Activated CD4-positive, alpha-beta T cell treated with anti-CD3 and anti-CD28 coated beads, Interleukin-2, amount 10 ng/mL, durations not matched to agents 7 days and 5 days (primary cell): ENCODE measurements around the gene HNRNPUL1. TPM values are rescaled to one million over a fixed set of nuclear protein-coding genes. Genes with fewer than 3 reads are reported as not detected.

Experiments used
- CTCF ChIA-PET: fragments of 350-600 bp; sonication (Branson Sonifier 250); formaldehyde crosslinking; loops from one replicate; lab custom pipeline; 2021; ENCODE audit warnings: antibody characterized with exemption; lab: Charles Lee
- POLR2A ChIA-PET: fragments of 350-600 bp; sonication (Branson Sonifier 250); formaldehyde crosslinking; loops from one replicate; lab custom pipeline; 2021; ENCODE audit warnings: antibody characterized with exemption; lab: Charles Lee
- DNase-seq: peaks from one replicate; pipeline ENCODE4 v3.0.0-alpha.2; 2020
- H3K27ac Mint-ChIP-seq: one replicate; pipeline ENCODE4 v1.8.0; 2021; ENCODE audit warnings: mild to moderate bottlenecking, moderate library complexity, mixed read lengths
- H3K27me3 Mint-ChIP-seq: one replicate; pipeline ENCODE4 v1.8.0; 2021; ENCODE audit warnings: mixed read lengths
- H3K36me3 Mint-ChIP-seq: one replicate; pipeline ENCODE4 v1.8.0; 2021; ENCODE audit warnings: low read depth, mixed read lengths
- H3K4me1 Mint-ChIP-seq: one replicate; pipeline ENCODE4 v1.8.0; 2021; ENCODE audit warnings: mixed read lengths
- H3K4me3 Mint-ChIP-seq: one replicate; pipeline ENCODE4 v1.8.0; 2021; ENCODE audit warnings: mild to moderate bottlenecking, moderate library complexity, mixed read lengths
- H3K9me3 Mint-ChIP-seq: one replicate; pipeline ENCODE4 v1.8.0; 2021; ENCODE audit warnings: mixed read lengths
- total RNA-seq, 2 experiments: library from RNA; stranded (reverse); gene quantifications; one replicate each; pipeline ENCODE4 v1.2.3, GENCODE V29; 2021

Gene HNRNPUL1
- total RNA-seq, 2 experiments from 2014 or later = 333 to 348 TPM

- Mint-ChIP-seq H3K4me1 (peaks cover 89% of the 10 kb centered on the region), H3K4me3 (peak overlapping the region; percentile 94), H3K27me3 (no peaks in the 10 kb centered on the region), H3K9me3 (no peaks in the 10 kb centered on the region), H3K36me3 (peaks cover 64% of the 10 kb centered on the region), H3K27ac (peak overlapping the region; percentile 99)
- DNase-seq = peak; percentile 30
- CTCF ChIA-PET = interaction anchor here (0.6 to 5.2 kb wide), 10 partner anchors 9 to 135 kb away, joined by 3 to 40 read pairs (median 3); partner anchors contain the start of gene HNRNPUL1
- POLR2A ChIA-PET = interaction anchor here (0.7 kb wide), 1 partner anchor 45 kb away, joined by 3 read pairs; no protein-coding TSS in a partner anchor
Observed at GRCh38 chr19:41307090-41307875, 43.1 kb downstream of the HNRNPUL1 start.

GRCh38 chr19:41307954-41308449, 43.8 kb downstream of the HNRNPUL1 start:
- DNase-seq = no peak
- Mint-ChIP-seq H3K4me1 (peaks cover 87% of the 10 kb centered on the region), H3K4me3 (peak overlapping the region; percentile 94), H3K27ac (peak overlapping the region; percentile 99), H3K9me3 (no peaks in the 10 kb centered on the region), H3K36me3 (peaks cover 62% of the 10 kb centered on the region), H3K27me3 (no peaks in the 10 kb centered on the region)
- POLR2A ChIA-PET = no interaction called here
- CTCF ChIA-PET = interaction anchor here (0.6 to 5.2 kb wide), 17 partner anchors 7 to 399 kb away, joined by 3 to 40 read pairs (median 3); partner anchors contain the start of gene HNRNPUL1

GRCh38 chr19:41308450-41309179, 44.4 kb downstream of the HNRNPUL1 start:
- CTCF ChIA-PET = interaction anchor here (0.6 to 5.2 kb wide), 19 partner anchors 8 to 954 kb away, joined by 3 to 40 read pairs (median 3); partner anchors contain the start of gene HNRNPUL1
- H3K36me3 Mint-ChIP-seq = peaks cover 62% of the 10 kb centered on the region
- peak overlapping the region; percentile 94 for H3K4me3 Mint-ChIP-seq

GRCh38 chr19:41309180-41310032, 45.2 kb downstream of the HNRNPUL1 start:
- H3K27me3 Mint-ChIP-seq = no peaks in the 10 kb centered on the region
- no peak for DNase-seq
- H3K36me3 Mint-ChIP-seq = peaks cover 59% of the 10 kb centered on the region
- ChIA-PET CTCF (interaction anchor here (0.6 to 5.2 kb wide), 16 partner anchors 9 to 953 kb away, joined by 3 to 40 read pairs (median 3); partner anchors contain the start of gene HNRNPUL1), POLR2A (no interaction called here)
- peak overlapping the region; percentile 94 for H3K4me3 Mint-ChIP-seq
- peaks cover 80% of the 10 kb centered on the region for H3K4me1 Mint-ChIP-seq
- no peaks in the 10 kb centered on the region for H3K9me3 Mint-ChIP-seq
- H3K27ac Mint-ChIP-seq = peak overlapping the region; percentile 99

More at GRCh38 chr19:41308450-41309179, 44.4 kb downstream of the HNRNPUL1 start:
- Mint-ChIP-seq H3K27me3 (no peaks in the 10 kb centered on the region), H3K4me1 (peaks cover 87% of the 10 kb centered on the region), H3K9me3 (no peaks in the 10 kb centered on the region), H3K27ac (peak overlapping the region; percentile 99)
- POLR2A ChIA-PET = no interaction called here
- DNase-seq = peak; percentile 93

- Mint-ChIP-seq H3K9me3 (no peaks in the 10 kb centered on the region), H3K36me3 (peaks cover 53% of the 10 kb centered on the region), H3K27ac (peak within 1 kb of the TSS; percentile 99), H3K27me3 (no peaks in the 10 kb centered on the region), H3K4me3 (peak within 1 kb of the TSS; percentile 94), H3K4me1 (peaks cover 71% of the 10 kb centered on the region)
- ChIA-PET CTCF (interaction anchor here (1.7 kb wide), 1 partner anchor 10 kb away, joined by 4 read pairs; no protein-coding TSS in a partner anchor), POLR2A (no interaction called here)
- DNase-seq = peak; percentile 90
Observed at GRCh38 chr19:41310033-41310831, 46.1 kb downstream of the HNRNPUL1 start, which contains the start of gene CCDC97. TSS of gene CCDC97 (plus strand) at chr19:41310172. CDS start at chr19:41310311, 139 bp downstream.

GRCh38 chr19:41311072-41311471, 46.9 kb downstream of the HNRNPUL1 start:
- Mint-ChIP-seq H3K9me3 (no peaks in the 10 kb centered on the region), H3K27me3 (no peaks in the 10 kb centered on the region), H3K36me3 (peaks cover 48% of the 10 kb centered on the region), H3K4me3 (peak overlapping the region; percentile 94), H3K4me1 (peaks cover 66% of the 10 kb centered on the region), H3K27ac (no peak overlapping the region)
- CTCF ChIA-PET = interaction anchor here (1.0 kb wide), 1 partner anchor 22 kb away, joined by 3 read pairs; no protein-coding TSS in a partner anchor
- no peak for DNase-seq
- POLR2A ChIA-PET = no interaction called here

- Mint-ChIP-seq H3K27me3 (no peaks in the 10 kb centered on the region), H3K4me1 (peaks cover 63% of the 10 kb centered on the region), H3K9me3 (no peaks in the 10 kb centered on the region), H3K27ac (peak overlapping the region; percentile 37), H3K4me3 (peak overlapping the region; percentile 94), H3K36me3 (peaks cover 50% of the 10 kb centered on the region)
- POLR2A ChIA-PET = no interaction called here
- CTCF ChIA-PET = interaction anchor here (0.6 to 1.0 kb wide), 2 partner anchors 23 to 46 kb away, joined by 3 to 4 read pairs; no protein-coding TSS in a partner anchor
- no peak for DNase-seq
Observed at GRCh38 chr19:41311613-41312012, 47.4 kb downstream of the HNRNPUL1 start.

- DNase-seq = no peak
- POLR2A ChIA-PET = no interaction called here
- Mint-ChIP-seq H3K36me3 (peaks cover 65% of the 10 kb centered on the region), H3K4me3 (peak overlapping the region; percentile 10), H3K27me3 (no peaks in the 10 kb centered on the region), H3K9me3 (no peaks in the 10 kb centered on the region), H3K27ac (no peak overlapping the region), H3K4me1 (peaks cover 34% of the 10 kb centered on the region)
- CTCF ChIA-PET = no interaction called here
Observed at GRCh38 chr19:41316306-41316920, 52.2 kb downstream of the HNRNPUL1 start.

GRCh38 chr19:41318696-41319499, 54.7 kb downstream of the HNRNPUL1 start:
- DNase-seq = no peak
- no peaks in the 10 kb centered on the region for H3K27me3 Mint-ChIP-seq
- peaks cover 30% of the 10 kb centered on the region for H3K4me1 Mint-ChIP-seq
- H3K9me3 Mint-ChIP-seq = no peaks in the 10 kb centered on the region
- no peak overlapping the region for H3K27ac Mint-ChIP-seq
- CTCF ChIA-PET = interaction anchor here (1.5 kb wide), 1 partner anchor 10 kb away, joined by 3 read pairs; no protein-coding TSS in a partner anchor
- H3K36me3 Mint-ChIP-seq = peaks cover 59% of the 10 kb centered on the region
- POLR2A ChIA-PET = no interaction called here
- no peak overlapping the region for H3K4me3 Mint-ChIP-seq

- no peak for DNase-seq
- Mint-ChIP-seq H3K4me3 (no peak overlapping the region), H3K27me3 (no peaks in the 10 kb centered on the region), H3K4me1 (peaks cover 36% of the 10 kb centered on the region), H3K36me3 (peaks cover 56% of the 10 kb centered on the region), H3K9me3 (no peaks in the 10 kb centered on the region), H3K27ac (no peak overlapping the region)
- ChIA-PET CTCF (interaction anchor here (0.7 kb wide), 1 partner anchor 25 kb away, joined by 3 read pairs; no protein-coding TSS in a partner anchor), POLR2A (no interaction called here)
Observed at GRCh38 chr19:41319500-41320184, 55.5 kb downstream of the HNRNPUL1 start.
